BLaER1 treated with 17β-estradiol and CSF1 and Interleukin-3, amounts not matched to agents 10 nM and 100 nM (cell line): ENCODE data around the gene TANC2.

Source experiments
- H3K27ac ChIP-seq, 11 experiments: shearing (Covaris generic); formaldehyde crosslinking; 2 replicates each; pipeline ENCODE4 v1.8.1; 2022
- H3K27me3 ChIP-seq, 11 experiments: shearing (Covaris generic); formaldehyde crosslinking; 2 replicates each; pipeline ENCODE4 v1.8.1; 2022
- H3K36me3 ChIP-seq, 11 experiments: shearing (Covaris generic); formaldehyde crosslinking; 2 replicates each; pipeline ENCODE4 v1.8.1; 2022
- H3K4me1 ChIP-seq, 10 experiments: shearing (Covaris generic); formaldehyde crosslinking; 2 replicates each; pipeline ENCODE4 v1.8.1; 2022
- H3K4me2 ChIP-seq, 11 experiments: shearing (Covaris generic); formaldehyde crosslinking; 2 replicates each; pipeline ENCODE4 v1.8.1; 2022
- H3K4me3 ChIP-seq, 10 experiments: shearing (Covaris generic); formaldehyde crosslinking; 2 replicates each; pipeline ENCODE4 v1.8.1; 2022
- H3K9ac ChIP-seq, 11 experiments: shearing (Covaris generic); formaldehyde crosslinking; 2 replicates each; pipeline ENCODE4 v1.8.1; 2022
- H3K9me3 ChIP-seq, 11 experiments: shearing (Covaris generic); formaldehyde crosslinking; replicated peaks in 1 of 11; 2 replicates each; pipeline ENCODE4 v1.8.1; 2022
- H4K20me1 ChIP-seq, 11 experiments: shearing (Covaris generic); formaldehyde crosslinking; 2 replicates each; pipeline ENCODE4 v1.8.1; 2022
- Cebpa-rat ChIP-seq, 11 experiments: shearing (Covaris generic); IDR thresholded peaks; 2 replicates each; pipeline ENCODE4 v1.8.1; 2022

The TANC2 gene

DNA sequence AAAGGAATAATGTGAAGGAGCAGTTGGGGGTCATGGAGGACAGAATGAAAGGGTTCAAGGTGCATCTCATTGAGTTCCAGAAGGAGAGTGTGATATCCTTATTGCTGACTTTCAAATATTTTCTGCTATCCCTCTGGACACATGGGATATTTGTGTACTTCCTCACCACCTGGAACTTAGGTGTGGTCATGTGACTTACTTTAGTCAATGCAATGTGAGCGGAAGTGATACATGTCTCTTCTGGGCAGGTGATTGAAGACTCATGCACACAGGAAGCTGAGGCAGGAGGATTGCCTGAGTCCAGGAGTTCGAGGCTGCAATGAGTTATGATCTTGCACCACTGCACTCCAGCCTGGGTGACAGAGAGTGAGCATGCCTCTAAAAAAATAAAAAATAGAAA, 36.7 kb upstream of the TANC2 start:
- Histone ChIP-seq H3K9me3 (no peaks in the 10 kb centered on the region), H3K9ac (no peak overlapping the region), H3K4me2 (no peak overlapping the region), H3K27me3 (no peaks in the 10 kb centered on the region), H3K27ac (no peak overlapping the region), H3K36me3 (no peaks in the 10 kb centered on the region), H3K4me1 (no peaks in the 10 kb centered on the region), H4K20me1 (no peaks in the 10 kb centered on the region), H3K4me3 (no peak overlapping the region)
- TF ChIP-seq Cebpa-rat (IDR thresholded peaks at IDR 0.05) = no peak

DNA sequence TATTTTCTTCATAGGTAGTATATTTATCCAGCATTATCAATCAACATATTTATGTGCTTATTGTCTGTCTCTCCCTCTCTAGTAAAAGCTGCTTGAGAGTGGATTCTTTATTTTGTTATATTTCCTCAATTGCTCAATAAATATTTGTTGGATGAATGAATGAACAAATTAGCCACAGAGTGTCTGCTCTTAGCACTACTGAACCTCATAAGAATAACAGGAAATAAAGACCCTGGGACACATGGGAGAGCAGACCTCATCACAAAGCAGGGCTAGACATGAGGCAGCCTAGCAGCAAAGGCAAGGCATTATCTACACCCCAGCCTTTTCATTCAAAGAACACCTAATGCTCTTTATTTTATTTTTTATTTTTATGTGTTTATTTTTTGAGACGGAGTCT, 34.9 kb upstream of the TANC2 start:
- Histone ChIP-seq H3K27ac (no peak overlapping the region), H3K36me3 (no peaks in the 10 kb centered on the region), H3K4me3 (no peak overlapping the region), H3K9ac (no peak overlapping the region), H3K4me2 (no peak overlapping the region), H4K20me1 (no peaks in the 10 kb centered on the region), H3K9me3 (no peaks in the 10 kb centered on the region), H3K27me3 (no peaks in the 10 kb centered on the region), H3K4me1 (no peaks in the 10 kb centered on the region)
- TF ChIP-seq Cebpa-rat (IDR thresholded peaks at IDR 0.05) = no peak

- Histone ChIP-seq H3K36me3 (no peaks in the 10 kb centered on the region), H3K27ac (no peak overlapping the region), H3K4me2 (no peak overlapping the region), H3K9ac (no peak overlapping the region), H3K27me3 (no peaks in the 10 kb centered on the region), H4K20me1 (no peaks in the 10 kb centered on the region), H3K4me1 (0 out of 20 replicates have a peak, but pooled peaks cover 0 to 3% (median 0%) of the 10 kb centered on the region in 10 experiments), H3K4me3 (no peak overlapping the region), H3K9me3 (peaks cover 0 to 14% (median 0%) of the 10 kb centered on the region in 11 experiments; a peak in 5 of 22 replicates)
- no peak for TF ChIP-seq Cebpa-rat (IDR thresholded peaks at IDR 0.05)
Observed at GRCh38 chr17:62933501-62934385, 32.3 kb upstream of the TANC2 start.

DNA sequence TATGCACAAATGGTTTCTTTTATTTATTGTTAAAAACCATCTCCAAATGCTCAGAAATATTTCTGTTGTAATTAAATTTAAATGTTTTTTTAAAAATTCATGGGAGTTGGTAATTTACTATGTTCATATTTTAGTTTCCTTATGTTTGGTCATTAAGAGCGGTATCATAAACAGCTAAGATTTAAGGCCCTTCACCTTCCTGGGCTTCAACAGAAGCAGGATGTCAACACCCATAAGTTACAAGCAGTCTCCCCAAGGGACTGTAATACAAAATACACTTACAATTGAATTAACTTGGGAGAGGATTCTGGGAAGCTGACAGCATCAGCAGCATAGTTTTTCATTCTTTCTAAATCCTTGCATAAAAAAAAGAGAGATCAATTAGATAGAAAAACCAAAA, 30.9 kb upstream of the TANC2 start:
- no peaks in the 10 kb centered on the region for H4K20me1 ChIP-seq
- peaks cover 0 to 18% (median 0%) of the 10 kb centered on the region in 11 experiments; a peak in 7 of 22 replicates for H3K9me3 ChIP-seq
- no peaks in the 10 kb centered on the region for H3K36me3 ChIP-seq
- 0 out of 20 replicates have a peak, but pooled peaks cover 0 to 3% (median 0%) of the 10 kb centered on the region in 10 experiments for H3K4me1 ChIP-seq
- no peak overlapping the region for H3K4me2 ChIP-seq
- H3K27ac ChIP-seq = no peak overlapping the region
- no peaks in the 10 kb centered on the region for H3K27me3 ChIP-seq
- TF ChIP-seq Cebpa-rat (IDR thresholded peaks at IDR 0.05) = no peak
- H3K9ac ChIP-seq = no peak overlapping the region
- H3K4me3 ChIP-seq = no peak overlapping the region

DNA sequence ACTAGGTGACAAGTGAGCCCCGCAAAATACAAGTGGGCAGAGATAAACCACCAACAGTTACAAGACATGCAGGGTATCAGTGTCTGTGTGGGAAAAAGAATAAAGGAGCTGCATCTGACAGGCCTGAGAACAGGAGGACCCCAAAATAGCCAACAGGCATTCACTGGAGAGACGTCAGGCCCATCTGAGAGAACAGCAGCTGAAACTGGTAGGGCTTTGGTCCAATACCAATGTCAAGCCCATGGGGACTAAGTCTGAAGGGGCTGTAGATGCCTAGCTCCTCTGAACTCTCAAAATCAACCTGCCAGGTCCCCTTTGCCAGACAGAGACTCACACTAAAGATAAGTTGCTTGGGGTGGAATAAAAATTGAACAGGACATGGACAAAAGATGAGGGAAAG, 30.5 kb upstream of the TANC2 start:
- no peaks in the 10 kb centered on the region for H3K27me3 ChIP-seq
- no peaks in the 10 kb centered on the region for H3K36me3 ChIP-seq
- no peaks in the 10 kb centered on the region for H4K20me1 ChIP-seq
- H3K27ac ChIP-seq = no peak overlapping the region
- TF ChIP-seq Cebpa-rat (IDR thresholded peaks at IDR 0.05) = no peak
- no peak overlapping the region for H3K4me2 ChIP-seq
- H3K4me3 ChIP-seq = no peak overlapping the region
- H3K9me3 ChIP-seq = peaks cover 0 to 18% (median 2%) of the 10 kb centered on the region in 11 experiments; a peak in 12 of 22 replicates
- H3K9ac ChIP-seq = no peak overlapping the region
- H3K4me1 ChIP-seq = 0 out of 20 replicates have a peak, but pooled peaks cover 0 to 3% (median 0%) of the 10 kb centered on the region in 10 experiments

DNA sequence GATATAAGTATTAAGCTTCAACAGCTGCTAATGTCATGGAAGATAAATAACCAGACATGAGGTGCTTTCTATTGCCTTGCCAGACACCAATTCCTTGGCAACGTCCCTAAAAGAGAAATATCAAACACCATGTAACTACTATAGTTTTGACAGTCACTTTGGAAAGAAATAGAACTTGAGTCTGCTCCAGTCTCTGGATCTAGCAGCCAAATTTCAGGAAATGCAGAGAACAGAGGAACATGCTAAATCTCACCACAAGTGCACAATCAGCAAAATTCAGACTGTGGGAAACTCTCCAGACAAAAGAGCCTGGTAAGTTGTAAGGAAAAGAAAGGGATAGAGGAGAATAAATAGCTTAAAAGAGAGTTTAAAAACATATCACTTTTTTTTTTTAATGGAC, 28.4 kb upstream of the TANC2 start:
- TF ChIP-seq Cebpa-rat (IDR thresholded peaks at IDR 0.05) = no peak
- no peaks in the 10 kb centered on the region for H3K36me3 ChIP-seq

GRCh38 chr17:62941358-62941991, 24.6 kb upstream of the TANC2 start:
- TF ChIP-seq Cebpa-rat (IDR thresholded peaks at IDR 0.05) = no peak
- Histone ChIP-seq H3K9ac (no peak overlapping the region), H3K4me1 (0 out of 20 replicates have a peak, but pooled peaks cover 0 to 3% (median 0%) of the 10 kb centered on the region in 10 experiments), H3K27ac (no peak overlapping the region), H3K27me3 (no peaks in the 10 kb centered on the region), H4K20me1 (no peaks in the 10 kb centered on the region), H3K36me3 (no peaks in the 10 kb centered on the region), H3K9me3 (peaks cover 0 to 30% (median 16%) of the 10 kb centered on the region in 11 experiments; a peak in 16 of 22 replicates), H3K4me3 (no peak overlapping the region), H3K4me2 (no peak overlapping the region)

More for the DNA sequence above, 28.4 kb upstream of the TANC2 start:
- no peak overlapping the region for H3K4me2 ChIP-seq
- H3K9ac ChIP-seq = no peak overlapping the region
- 0 out of 20 replicates have a peak, but pooled peaks cover 0 to 3% (median 0%) of the 10 kb centered on the region in 10 experiments for H3K4me1 ChIP-seq
- H4K20me1 ChIP-seq = no peaks in the 10 kb centered on the region
- H3K27me3 ChIP-seq = no peaks in the 10 kb centered on the region
- H3K9me3 ChIP-seq = peaks cover 0 to 30% (median 16%) of the 10 kb centered on the region in 11 experiments; a peak in 16 of 22 replicates
- no peak overlapping the region for H3K4me3 ChIP-seq
- H3K27ac ChIP-seq = no peak overlapping the region

GRCh38 chr17:62948370-62948769, 17.7 kb upstream of the TANC2 start:
- Histone ChIP-seq H3K4me1 (no peaks in the 10 kb centered on the region), H3K4me3 (no peak overlapping the region), H3K9ac (no peak overlapping the region), H4K20me1 (no peaks in the 10 kb centered on the region), H3K36me3 (no peaks in the 10 kb centered on the region), H3K9me3 (no peaks in the 10 kb centered on the region), H3K4me2 (no peak overlapping the region), H3K27ac (no peak overlapping the region), H3K27me3 (no peaks in the 10 kb centered on the region)
- no peak for TF ChIP-seq Cebpa-rat (IDR thresholded peaks at IDR 0.05)

DNA sequence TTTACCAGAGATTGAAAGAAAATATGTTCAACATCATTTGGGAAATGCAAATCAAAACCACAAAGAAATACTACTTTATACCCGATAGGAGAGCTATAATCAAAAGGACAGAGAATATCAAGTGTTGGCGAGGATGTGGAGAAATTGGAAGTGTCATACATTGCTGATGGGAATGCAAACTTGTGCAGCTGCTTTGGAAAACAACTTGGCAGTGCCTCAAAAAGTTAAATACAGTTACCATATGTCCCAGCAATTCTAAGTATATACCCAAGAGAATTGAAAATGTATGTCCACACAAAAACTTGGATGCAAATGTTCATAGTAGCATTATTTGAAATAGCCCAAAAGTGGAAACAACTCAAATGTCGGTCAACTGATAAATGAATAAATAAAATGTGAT, 17.0 kb upstream of the TANC2 start:
- no peaks in the 10 kb centered on the region for H3K4me1 ChIP-seq

More for the DNA sequence above, 17.0 kb upstream of the TANC2 start:
- Histone ChIP-seq H3K4me2 (no peak overlapping the region), H3K27ac (no peak overlapping the region), H3K36me3 (no peaks in the 10 kb centered on the region), H3K9ac (no peak overlapping the region), H3K4me3 (no peak overlapping the region), H3K9me3 (no peaks in the 10 kb centered on the region), H3K27me3 (no peaks in the 10 kb centered on the region), H4K20me1 (no peaks in the 10 kb centered on the region)
- no peak for TF ChIP-seq Cebpa-rat (IDR thresholded peaks at IDR 0.05)
